D721Med (cell line): Measurements from ENCODE around the gene RERE.

Experiments used
- DNase-seq: peaks from one replicate; pipeline ENCODE4 v3.0.0; 2011; ENCODE audit warnings: low spot score; ENCODE audit not compliant: insufficient read length
- FAIRE-seq: peaks from 2 replicates; lab custom pipeline; 2011; peaks lifted over from hg19 to GRCh38; lab: Jason Lieb, UNC
- CTCF ChIP-seq: IDR thresholded peaks from 2 replicates; pipeline ENCODE4 v1.5.1; 2012; ENCODE audit warnings: mild to moderate bottlenecking, control low read depth; ENCODE audit not compliant: insufficient read depth; ENCODE audit errors: missing control alignments

Gene RERE

GRCh38 chr1:8343044-8343443, 474.4 kb downstream of the RERE start:
- DNase-seq: no peak
- no peak for FAIRE-seq
- TF ChIP-seq CTCF: no peak

GRCh38 chr1:8342325-8342724, 475.1 kb downstream of the RERE start:
- FAIRE-seq (no peak), DNase-seq (no peak)
- TF ChIP-seq CTCF: no peak

- no peak for TF ChIP-seq CTCF
- no peak for FAIRE-seq
- no peak for DNase-seq
These were observed 477.0 kb downstream of the RERE start for GRCh38 chr1:8340448-8340847.

- FAIRE-seq (no peak), DNase-seq (no peak)
- TF ChIP-seq CTCF: no peak
These were observed 478.2 kb downstream of the RERE start for GRCh38 chr1:8339203-8339600.

- FAIRE-seq (no peak), DNase-seq (no peak)
- TF ChIP-seq CTCF: no peak
These were observed 478.8 kb downstream of the RERE start for GRCh38 chr1:8338526-8339202.

GRCh38 chr1:8337776-8338525, 479.5 kb downstream of the RERE start:
- no peak for DNase-seq
- no peak for FAIRE-seq
- no peak for TF ChIP-seq CTCF

GRCh38 chr1:8335246-8335645, 482.2 kb downstream of the RERE start:
- no peak for DNase-seq
- no peak for FAIRE-seq
- no peak for TF ChIP-seq CTCF
